ELF-1 (cell line): ENCODE results near the gene NUDCD3.
"Not testable (repeated sequence)": the region's sequence is repeated elsewhere in the genome, so short reads cannot be mapped to it uniquely, and the experiment has no call there.

Experiments
- DNase-seq: peaks from one replicate; pipeline ENCODE4 v3.0.0-alpha.2; 2016; ENCODE audit warnings: low read depth, low spot score

Gene NUDCD3

DNA sequence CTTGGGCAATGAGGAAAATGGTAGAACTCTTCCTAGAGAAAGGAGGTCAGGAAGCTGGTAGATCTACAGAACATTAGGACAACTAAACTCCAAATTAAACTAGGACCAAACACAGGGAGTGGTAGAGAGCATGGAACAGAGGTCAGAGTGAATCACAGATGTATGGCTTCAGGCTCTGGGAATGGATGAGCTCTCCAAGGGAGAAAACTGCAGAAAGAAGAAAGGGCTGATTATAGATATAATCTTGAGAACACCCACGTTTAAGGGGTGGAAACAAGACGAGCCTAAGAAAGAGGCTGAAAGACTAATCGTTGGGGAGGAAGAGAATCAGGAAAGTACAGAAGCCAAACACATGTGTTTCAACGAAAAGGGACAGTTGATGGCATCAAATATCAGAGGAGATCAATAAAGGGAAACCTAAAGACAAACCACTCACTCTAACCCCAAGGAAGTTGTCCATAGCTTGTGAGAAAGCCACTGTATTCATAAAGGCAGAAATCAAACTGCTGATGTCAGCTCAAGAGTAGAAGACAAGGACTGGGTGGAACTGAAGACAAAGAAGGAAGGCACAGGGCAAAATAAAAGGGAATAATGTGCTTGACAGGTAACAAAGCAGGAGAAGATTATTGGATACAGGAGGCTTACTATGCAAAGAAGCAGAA, 41.4 kb downstream of the NUDCD3 start:
- no peak for DNase-seq

DNA sequence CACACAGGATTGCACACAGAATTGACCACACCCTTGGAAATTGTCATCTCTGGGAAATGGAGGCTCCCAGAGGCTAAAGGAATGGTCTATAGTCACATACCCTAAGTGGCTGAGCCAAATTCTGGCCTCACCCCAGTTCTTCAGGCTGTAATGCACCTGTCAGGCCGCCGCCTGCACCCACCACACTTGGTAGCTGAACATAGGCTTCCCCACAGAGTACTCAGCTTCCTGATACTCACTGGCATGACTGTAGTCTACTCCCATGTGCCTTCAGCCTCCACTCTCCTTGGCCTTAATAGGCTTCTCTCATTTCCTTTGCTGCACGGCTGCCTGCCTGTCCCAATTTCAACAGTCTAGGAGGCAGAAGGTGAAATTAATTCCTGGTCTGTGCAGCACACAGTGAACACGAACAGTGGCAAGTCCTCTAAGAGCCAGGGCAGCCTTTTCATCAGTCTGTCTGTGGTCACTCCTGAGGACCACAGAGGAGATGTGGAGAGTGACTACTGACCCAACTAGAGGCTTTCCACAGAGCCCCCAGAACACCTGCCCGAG, 42.5 kb downstream of the NUDCD3 start:
- no peak for DNase-seq

DNA sequence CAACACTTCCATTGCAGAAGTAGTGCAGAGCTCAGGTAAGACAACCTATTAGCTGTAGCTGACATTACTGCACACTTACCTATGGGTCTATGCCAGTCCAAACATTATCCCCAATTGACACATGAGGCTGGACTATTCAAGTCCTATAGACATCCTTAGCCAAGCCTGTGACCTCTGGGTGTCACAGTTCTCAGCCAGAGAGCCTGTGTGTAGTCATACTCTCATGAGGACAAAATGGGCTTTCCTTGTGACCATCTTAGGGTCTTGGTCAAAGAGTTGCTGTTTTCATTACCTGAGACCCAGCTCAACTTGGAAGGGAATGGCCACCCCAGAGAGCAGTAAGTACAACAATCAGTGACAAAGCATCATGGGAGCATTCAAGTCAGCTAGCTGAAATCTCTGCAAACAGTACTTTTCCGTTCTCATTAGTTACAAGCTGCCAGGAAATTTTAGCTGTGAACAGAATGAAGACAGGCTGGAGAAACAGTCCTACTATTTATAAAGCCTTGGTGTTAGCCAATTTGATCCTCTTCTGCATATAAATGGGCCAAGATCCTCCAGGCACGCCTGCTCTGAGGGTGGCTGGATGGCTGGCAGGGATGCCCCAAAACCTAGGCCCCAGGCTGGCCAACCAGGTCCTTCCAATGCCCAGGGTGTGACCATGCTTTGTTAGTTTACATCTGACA, 44.3 kb downstream of the NUDCD3 start:
- no peak for DNase-seq

DNA sequence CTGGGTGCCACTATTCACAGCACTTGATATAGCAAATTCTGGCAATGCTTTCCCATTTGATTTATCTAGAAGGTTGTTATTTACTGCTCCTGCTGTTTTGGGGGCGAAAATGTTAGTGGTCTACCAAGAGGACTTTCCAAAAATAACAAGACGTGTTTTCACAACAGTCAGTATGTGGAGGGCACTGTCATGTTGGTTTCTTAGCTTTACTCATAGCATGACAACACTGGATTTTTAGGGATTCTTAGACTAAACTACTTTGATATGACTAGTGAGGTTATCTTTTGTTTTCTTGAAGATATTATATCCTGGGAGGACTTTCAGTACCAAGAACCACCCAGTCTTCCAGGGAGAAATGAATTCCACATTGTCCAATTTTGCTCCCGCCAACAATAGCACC, 49.4 kb downstream of the NUDCD3 start:
- DNase-seq: no peak

DNA sequence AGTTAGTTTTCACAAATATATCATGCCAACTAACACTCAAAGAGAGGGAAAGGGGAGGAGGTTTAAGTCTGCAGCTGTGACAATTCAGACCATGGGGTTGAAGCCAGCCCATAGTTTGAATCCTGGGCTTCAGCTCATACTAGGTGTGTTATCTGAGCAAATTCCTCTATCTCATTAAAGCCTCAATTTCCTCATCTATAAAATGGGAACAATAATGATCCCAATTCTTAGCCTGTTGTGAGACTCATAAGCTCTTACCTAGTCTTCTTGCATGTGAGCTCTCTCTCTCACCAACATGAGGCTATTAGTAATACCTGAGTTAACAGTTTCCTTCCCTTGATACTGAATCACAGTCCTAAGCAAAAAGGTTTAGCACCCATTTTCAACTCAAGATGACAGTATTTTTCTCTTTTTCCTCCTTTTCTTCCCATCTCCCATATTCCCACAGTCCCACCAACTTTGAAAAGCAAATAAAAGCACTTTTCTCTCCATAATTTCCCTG, 49.8 kb downstream of the NUDCD3 start:
- DNase-seq: no peak

DNA sequence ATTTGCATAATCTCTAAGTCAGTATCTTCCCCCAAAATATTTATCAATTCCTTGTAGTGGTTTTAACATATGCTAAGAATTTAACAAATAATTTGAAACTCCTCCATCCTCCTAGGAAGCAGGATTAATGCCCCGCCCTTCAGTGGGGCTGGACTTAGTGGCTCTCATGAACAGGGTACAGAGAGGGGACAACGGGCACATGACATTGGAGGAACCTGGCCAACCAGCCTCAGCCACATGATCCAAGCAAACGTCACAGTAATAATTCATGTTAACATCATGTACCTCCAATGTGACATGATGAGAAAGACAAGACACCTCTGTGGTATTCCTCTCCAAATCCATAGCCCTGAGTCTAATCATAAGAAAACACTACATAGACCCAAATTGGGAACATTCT, 50.5 kb downstream of the NUDCD3 start:
- DNase-seq: no peak

DNA sequence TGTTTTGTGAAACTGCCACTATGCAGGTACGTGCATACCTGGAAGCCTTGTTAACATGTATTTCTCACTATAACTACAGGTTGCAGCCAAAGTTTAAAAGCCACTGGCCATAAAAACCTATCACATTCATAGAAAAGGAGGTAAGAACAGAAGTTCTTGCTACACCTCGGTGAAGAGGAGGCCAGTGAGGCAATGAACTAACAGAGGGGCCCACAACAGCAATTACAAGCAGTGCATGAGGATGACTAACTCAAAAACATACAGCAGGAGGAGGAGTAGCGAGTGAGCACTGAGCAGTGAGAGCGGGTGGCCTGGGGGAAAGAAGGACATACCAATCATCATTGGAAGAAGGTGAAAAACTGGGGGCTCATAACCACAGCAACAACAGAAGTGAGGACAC, 51.6 kb downstream of the NUDCD3 start:
- DNase-seq: no peak

DNA sequence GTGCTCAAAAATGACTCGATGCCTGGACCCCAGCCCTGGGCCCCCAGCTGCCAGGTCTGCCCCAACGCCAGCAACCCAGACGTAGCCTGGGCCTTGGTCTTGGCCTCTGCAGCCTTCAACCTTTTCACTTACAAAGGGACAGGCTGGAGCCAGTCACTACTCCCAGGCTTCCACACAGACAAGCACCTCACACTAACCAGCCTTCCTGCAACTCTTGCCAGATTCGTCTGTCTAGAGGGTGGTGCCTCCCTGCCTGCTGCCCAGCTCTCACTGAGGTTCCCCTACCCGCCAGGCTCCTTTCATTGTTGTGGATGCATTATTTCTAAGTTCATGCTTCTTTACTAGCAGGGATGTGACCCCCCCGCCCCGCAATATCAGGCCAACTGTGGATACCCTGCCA, 56.3 kb downstream of the NUDCD3 start:
- no peak for DNase-seq

DNA sequence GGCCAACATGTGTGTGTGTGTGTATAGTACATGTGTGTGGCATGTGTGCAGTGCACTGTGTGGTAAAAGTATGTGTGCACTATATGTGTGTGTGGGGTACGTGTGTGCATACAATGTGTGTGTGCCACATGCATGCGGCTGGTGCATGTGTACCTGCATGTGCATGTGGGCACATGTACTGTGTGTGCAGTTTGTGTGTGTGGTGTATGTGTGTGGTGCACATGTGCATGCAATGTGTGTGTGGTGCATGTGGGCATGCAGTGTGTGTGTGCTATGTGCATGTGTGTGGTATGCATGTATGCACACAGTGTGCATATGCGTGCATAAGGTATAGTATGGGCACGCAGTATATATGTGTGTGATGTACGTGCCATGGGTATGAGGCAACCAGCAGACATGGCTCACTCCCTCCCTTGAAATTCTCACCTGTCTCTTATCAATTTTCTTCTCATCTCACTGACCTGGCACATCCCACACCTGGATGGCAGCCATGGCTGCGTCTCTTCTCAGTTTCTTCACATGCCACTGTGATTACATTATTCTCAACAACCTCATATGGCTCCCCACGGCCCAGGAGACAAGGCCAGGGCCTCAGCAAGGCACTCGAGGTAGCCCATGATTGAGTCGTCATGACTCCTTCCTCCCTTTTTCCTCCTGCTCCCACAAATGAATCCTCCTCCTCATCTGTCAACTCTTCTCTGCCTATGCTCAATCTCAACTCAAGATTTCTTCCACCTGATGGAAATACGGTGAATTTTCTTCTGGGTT, 57.0 kb downstream of the NUDCD3 start:
- DNase-seq: no peak

DNA sequence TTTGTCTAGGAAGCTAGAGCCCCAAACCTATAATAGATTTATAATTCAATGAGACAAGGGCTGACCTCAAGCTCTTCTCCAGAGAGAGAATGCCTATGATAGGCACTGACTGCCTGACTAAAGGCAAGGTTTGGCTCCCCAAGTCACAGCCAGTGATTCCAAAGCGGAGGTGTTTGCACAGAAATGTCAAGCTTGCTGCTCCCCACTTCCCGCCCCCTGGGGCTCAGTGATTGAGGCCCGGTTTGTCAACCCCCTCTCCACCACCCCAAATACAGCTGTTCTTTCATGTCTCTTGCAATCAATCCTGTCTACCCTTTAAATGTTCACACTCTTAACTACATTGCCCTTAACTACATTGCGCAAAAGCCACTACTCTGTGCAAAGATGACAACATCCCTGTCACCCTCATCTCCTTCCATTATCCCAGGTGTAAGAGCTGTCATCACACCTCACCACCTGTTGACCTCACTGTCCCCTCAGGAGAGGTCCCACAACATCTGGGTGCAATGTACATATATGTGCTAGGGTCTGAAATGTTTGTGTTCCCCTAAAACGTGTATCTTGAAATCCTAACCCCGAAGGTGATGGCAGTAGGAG, 58.0 kb downstream of the NUDCD3 start:
- DNase-seq: no peak

DNA sequence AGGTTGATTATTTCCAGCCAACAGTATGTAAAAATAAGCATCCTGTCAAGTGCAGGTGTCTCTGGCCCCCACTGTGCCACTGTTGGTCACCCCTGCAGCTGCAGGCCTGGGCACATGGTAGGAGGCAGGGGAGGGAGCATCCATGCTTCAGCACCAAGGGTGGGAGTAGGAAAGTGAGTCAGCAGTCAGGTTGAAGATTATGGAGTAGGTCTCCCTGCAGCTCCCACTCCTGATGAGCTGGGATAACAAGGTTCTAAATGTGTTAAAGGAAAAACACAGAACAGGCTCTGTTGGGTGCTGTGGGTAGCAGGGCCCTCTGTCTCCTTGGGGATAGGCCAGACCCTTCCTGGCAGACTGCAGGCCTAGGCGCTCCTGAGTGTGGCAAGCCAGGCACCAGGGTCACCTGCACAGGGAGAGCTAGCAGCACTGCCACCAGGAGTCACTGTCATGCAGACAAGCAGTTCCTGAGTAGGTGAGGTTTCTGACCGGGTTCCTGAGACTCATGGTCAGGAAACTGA, 59.3 kb downstream of the NUDCD3 start:
- peak; percentile 24 for DNase-seq

DNA sequence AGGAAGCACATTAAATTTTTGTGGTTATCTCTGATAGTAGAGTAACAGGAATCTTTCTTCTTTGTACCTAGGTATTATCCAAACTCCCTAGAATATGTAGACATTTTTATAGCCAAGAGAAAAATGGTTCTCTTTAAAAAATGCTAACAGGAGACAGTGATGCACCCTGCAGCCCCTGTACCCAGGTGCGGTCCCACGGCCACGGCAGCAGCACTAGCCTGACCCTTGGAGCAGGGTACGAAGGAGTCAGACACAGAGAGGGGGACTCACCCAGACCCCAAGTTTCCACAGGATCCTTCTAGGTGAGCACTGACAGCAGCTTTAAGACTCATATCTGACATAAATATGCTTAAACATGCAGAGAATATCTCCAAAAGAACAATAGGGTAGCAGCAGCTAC, 60.4 kb downstream of the NUDCD3 start:
- no peak for DNase-seq

DNA sequence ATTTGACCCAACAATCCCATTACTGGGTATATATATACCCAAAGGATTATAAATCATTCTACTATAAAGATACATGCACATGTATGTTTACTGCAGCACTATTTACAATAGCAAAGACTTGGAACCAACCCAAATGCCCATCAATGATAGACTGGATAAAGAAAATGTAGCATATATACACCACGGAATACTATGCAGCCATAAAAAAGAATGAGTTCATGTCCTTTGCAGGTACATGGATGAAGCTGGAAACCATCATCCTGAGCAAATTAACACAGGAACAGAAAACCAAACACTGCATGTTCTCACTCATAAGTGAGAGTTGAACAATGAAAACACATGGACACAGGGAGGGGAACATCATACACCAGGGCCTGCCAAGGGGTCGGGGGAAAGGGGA, 65.7 kb downstream of the NUDCD3 start:
- DNase-seq: not testable (repeated sequence)

DNA sequence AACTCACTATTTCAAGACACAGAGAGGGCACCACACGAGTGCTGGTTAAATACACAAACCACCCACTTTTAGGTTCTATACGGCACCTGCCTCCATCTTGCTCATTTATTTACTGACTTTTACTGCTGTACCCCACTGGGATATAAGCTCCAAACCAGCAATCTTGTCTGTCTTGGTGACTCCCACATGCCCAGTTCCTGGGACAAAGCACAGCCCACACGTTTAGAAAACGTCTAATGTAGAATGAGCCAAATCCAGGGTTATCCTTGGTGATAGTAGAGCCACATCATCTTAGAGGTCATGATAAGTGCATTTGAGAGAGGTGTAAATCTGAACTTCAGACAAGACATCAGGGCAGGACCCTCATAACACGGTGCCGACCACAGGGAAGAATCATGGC, 73.5 kb downstream of the NUDCD3 start:
- DNase-seq: no peak

DNA sequence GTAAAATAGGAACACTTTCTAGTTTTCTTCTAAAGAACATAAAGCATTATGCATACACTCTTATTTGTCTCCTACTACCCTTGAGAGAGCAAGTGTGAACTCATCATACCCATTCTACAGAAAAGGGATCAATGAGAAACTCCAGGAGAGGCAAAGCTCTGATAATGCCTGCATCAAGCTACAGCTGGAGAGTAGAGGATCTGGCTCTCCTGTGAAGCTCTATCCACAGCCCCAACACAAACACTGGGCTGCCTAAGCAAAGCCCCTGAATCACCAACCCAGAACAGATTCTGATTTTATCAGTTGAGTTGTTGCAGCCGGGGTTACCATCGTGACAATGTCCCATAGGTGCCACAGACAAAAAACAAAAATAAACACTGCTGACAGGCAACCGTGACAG, 74.9 kb downstream of the NUDCD3 start:
- peak; percentile 17 for DNase-seq

DNA sequence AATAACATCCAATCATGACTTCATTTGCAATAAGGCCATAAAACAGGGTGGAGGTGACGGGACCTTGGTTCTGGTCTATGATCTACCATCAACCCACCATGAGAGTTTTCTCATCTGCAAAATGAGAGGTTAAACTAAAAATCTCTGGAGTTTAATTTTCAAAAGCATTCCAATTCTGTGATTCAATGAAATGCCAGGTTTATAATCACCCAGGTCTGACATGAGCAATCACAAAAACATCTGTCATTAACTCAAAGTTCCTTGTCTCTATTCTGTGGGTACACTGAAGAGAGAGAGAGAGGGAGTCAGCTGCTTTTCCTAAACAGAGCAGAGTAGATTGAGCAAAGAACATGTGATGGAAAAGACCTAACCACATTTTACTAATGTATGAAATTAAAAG, 75.4 kb downstream of the NUDCD3 start:
- no peak for DNase-seq

DNA sequence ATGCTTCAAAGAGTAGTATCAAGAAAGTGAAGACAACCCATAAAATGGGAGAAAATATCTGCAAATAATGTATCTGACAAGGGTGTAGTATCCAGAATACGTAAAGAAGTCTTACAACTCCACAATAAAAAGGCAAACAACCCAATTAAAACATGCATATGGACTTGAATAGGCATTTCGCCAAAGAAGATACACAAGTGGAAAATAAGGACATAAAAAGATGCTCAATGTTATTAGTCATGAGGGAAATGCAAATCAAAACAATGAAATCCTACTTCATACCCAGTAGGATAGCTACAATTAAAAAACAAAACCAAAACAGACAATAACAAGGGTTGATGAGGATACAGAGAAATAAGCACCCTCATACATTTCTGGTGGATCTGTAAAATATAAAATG, 79.2 kb downstream of the NUDCD3 start:
- DNase-seq: no peak

DNA sequence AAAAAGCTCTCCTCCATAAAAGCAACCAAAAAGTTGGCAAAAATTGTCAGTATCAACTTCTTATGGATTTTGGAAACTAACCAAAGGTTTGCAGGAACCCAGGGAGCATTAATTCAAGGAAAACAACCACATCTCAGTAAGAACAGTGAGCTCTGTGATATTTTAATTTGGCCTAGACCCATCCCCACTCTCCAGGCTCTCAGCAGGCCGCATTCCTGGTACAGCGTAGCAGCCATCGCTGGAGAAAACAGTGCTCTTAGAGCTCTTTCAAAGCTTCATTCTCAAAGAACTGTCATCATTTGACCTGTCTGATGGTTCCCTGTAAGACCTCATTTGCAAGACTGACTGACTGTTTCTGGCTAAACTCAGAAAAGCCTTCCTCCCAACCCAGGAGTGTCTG, 81.9 kb downstream of the NUDCD3 start:
- DNase-seq: peak; percentile 63

DNA sequence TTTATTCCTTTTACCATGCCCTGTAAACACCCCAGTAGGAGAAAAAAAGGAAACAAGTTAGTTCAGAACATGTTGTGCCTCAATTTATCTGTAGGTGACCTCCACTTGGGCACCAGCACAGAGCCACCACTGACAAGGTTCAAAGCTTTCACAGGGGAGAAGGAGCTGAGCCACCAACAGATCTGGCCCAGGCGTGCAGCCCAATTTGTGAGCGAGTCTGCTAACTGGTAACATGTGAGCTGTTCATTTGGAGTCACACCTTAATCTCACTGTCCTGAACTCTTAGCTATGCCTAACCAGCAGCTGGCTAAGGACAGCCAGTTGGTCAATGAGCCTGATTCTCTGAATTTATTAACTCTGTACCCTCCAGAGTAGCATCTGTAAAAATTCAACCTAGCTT, 86.7 kb downstream of the NUDCD3 start:
- DNase-seq: no peak

DNA sequence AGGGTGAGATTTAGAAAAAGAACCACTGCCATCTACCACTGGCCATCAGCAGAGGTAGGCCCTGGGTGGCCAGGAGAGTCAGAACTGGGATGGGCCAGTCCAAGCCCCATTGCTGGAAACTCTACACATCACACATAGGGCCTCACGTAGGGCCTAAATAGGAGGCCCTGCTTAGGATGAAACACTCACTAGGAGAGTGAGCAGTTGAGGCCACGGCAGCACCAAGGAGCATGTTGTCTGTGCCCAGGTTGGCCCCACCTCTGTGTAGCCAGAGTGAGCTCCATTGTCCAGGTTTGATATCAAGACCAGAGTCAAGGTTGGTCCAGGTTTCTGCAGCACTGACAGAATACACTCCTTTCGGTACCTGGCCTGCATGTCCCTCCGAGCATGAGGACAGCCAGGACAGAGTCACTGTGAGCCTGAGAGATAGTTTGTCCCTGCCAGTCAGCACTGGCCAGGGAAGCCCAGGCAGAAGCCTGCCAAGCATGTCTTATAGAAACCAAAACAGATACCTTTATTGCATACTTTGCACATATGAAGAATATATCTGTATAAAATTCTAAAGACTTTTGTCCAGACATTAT, 87.2 kb downstream of the NUDCD3 start:
- DNase-seq: no peak

DNA sequence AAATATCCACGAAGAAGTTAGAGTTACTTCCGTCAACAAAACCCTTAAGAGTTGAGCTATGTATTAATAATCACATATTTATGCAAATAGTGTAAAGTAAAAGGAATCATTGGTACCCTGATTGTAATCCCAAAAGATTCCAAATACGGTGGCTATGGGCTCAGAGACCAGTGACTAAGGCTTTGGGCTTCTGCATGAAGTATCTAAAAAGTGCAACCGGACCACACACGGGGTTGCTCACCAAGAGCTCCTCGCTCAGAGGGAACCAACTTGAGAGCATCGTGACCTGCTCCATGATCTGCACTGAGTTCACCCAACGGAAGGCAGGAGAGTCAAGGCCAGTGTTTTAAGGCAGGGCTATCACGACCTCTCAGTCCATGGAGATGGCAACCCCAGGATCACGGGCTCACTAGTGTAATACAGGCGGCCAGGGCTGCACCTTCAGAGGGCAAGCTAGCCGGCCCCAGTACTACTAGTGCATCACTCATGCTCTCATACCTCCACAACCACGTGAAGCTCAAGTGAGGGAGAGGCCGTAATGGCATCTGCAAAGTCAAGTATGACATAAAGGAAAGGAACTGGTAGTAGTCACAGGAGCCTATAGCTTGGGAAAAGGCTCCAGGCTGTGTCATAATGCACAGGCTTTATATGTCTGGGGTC, 87.9 kb downstream of the NUDCD3 start:
- no peak for DNase-seq
